Epithelial cell of esophagus (primary cell): ENCODE measurements around the gene ACOT7.

Source experiments
- DNase-seq: peaks from one replicate; pipeline ENCODE4 v3.0.0; 2010; ENCODE audit warnings: low read depth
- H3K4me3 ChIP-seq: 2 replicates; pipeline ENCODE4 v1.5.1; 2011; ENCODE audit warnings: mild to moderate bottlenecking, low read length, control low read depth
- TF ChIP-seq, protein P1 (sequence below): IDR thresholded peaks from 2 replicates; pipeline ENCODE4 v1.5.1; 2011; ENCODE audit warnings: low read depth, mild to moderate bottlenecking, low read length, control low read depth, inconsistent platforms; ENCODE audit not compliant: insufficient read depth; ENCODE audit errors: missing control alignments

Gene ACOT7

DNA sequence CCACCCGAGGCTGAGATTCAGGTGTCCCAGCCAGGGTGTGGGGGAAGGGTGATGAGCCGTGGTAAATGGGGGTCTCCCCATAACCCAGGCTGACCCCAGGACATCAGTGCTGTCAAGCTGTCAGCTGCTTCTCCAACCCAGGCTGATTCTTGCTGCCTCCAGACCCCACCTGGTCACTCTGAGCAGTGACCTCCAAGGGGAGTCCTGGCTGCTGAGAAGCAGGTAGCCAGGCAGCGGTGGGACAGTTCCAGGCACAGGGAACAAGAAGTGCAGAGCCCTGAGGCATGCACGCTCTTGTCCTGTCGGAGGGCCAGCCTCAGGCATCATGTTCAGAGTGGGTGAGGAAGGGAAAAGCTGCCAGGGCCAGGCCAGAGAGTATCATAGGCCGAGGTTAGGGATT, 32.1 kb upstream of the ACOT7 start:
- no peak for DNase-seq
- TF ChIP-seq, protein P1, sequence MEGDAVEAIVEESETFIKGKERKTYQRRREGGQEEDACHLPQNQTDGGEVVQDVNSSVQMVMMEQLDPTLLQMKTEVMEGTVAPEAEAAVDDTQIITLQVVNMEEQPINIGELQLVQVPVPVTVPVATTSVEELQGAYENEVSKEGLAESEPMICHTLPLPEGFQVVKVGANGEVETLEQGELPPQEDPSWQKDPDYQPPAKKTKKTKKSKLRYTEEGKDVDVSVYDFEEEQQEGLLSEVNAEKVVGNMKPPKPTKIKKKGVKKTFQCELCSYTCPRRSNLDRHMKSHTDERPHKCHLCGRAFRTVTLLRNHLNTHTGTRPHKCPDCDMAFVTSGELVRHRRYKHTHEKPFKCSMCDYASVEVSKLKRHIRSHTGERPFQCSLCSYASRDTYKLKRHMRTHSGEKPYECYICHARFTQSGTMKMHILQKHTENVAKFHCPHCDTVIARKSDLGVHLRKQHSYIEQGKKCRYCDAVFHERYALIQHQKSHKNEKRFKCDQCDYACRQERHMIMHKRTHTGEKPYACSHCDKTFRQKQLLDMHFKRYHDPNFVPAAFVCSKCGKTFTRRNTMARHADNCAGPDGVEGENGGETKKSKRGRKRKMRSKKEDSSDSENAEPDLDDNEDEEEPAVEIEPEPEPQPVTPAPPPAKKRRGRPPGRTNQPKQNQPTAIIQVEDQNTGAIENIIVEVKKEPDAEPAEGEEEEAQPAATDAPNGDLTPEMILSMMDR: no peak
- H3K4me3 ChIP-seq: peak overlapping the region; percentile 45

DNA sequence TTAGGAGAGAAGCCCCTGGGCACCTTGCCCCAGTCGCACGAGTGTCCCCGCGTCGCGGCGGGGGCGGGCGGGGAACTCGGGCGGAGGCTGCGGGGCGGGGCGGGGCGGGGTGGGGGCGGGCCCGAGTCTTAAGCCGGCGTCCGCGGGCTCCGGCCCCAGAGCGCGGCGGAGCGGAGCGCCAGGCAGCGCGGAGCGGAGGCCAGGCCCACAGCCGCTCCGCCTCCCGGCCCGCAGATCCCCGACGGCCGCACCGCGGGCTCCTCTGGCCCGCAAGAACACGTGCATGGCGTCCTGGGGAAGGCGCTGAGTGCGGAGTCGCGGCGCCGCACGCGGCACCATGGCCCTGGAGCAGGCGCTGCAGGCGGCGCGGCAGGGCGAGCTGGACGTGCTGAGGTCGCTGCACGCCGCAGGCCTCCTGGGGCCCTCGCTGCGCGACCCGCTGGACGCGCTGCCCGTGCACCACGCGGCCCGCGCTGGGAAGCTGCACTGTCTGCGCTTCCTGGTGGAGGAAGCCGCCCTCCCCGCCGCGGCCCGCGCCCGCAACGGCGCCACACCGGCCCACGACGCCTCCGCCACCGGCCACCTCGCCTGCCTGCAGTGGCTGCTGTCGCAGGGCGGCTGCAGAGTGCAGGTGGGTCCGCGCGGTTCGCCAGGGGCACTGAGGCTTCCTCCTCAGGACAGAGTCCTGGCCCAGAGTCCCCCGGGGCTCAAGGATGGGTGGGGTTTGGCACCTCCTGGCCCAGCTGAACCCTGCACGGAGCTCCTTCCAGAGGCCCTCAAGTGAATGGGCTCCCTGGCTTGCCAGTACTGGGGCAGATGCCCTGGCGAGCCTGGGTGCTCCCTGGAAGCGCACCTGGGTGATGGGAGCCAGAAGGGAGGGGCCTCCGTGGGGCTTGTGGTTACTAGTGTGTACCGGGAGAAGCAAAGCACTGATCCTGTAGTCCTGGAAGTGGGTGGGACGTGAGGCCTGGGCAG, 31.3 kb upstream of the ACOT7 start, which contains the start of gene ESPN:
Gene ESPN, plus strand, starts transcription at position 158 of the 975 bp plus-strand sequence. Its CDS starts 180 bp downstream, at position 338.
- TF ChIP-seq, protein P1: no peak
- H3K4me3 ChIP-seq: peak within 1 kb of the TSS; percentile 45
- DNase-seq: no peak

DNA sequence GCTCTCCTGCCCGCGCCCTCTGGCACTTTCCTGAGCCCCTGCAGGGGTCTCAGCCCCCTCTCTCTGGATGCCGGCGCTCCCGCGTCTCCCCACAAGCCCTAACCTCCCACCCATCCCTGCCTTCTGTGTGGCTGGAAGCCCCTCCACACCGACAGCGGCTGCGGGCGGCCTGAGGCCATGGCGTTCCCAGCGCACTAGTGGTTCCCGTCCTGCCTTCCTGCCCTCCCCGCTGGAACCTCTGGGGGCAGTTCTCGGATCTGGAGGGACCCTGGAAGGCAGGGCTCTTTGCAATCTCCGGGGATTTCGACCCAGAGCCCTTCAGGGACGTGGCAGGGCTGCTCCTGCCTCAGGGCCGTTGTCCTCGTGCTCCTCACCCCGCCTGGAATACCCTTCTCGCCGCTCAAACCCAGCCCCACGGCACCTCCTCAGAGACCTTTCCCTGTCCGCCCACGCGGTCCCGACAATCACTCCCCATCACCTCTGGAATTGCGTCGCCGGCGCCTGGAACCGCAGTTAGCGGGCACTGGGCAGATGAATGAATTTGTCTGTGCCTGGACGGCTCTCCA, 30.5 kb upstream of the ACOT7 start:
- H3K4me3 ChIP-seq: no peak overlapping the region
- TF ChIP-seq, protein P1: no peak
- DNase-seq: no peak

- H3K4me3 ChIP-seq: no peak overlapping the region
- peak; percentile 83 for DNase-seq
- TF ChIP-seq, protein P1: peak; percentile 86
These were observed 29.9 kb upstream of the ACOT7 start for GRCh38 chr1:6423321-6423999.

GRCh38 chr1:6421266-6421665, 27.7 kb upstream of the ACOT7 start:
- no peak overlapping the region for H3K4me3 ChIP-seq
- no peak for DNase-seq
- TF ChIP-seq, protein P1: no peak

- peak overlapping the region; percentile 66 for H3K4me3 ChIP-seq
- TF ChIP-seq, protein P1: no peak
- no peak for DNase-seq
These were observed 27.0 kb upstream of the ACOT7 start for GRCh38 chr1:6420454-6421042.
